NCI-H1105 treated with DMSO at 0.1 percent for 48 hours (cell line): ENCODE data around the gene ABHD14A.
"Not testable (repeated sequence)": the region's sequence is repeated elsewhere in the genome, so short reads cannot be mapped to it uniquely, and the experiment has no call there.

Experiments
- DNase-seq: peaks from one replicate; lab custom pipeline; 2025; lab: John Stamatoyannopoulos, UW

The ABHD14A gene

DNA sequence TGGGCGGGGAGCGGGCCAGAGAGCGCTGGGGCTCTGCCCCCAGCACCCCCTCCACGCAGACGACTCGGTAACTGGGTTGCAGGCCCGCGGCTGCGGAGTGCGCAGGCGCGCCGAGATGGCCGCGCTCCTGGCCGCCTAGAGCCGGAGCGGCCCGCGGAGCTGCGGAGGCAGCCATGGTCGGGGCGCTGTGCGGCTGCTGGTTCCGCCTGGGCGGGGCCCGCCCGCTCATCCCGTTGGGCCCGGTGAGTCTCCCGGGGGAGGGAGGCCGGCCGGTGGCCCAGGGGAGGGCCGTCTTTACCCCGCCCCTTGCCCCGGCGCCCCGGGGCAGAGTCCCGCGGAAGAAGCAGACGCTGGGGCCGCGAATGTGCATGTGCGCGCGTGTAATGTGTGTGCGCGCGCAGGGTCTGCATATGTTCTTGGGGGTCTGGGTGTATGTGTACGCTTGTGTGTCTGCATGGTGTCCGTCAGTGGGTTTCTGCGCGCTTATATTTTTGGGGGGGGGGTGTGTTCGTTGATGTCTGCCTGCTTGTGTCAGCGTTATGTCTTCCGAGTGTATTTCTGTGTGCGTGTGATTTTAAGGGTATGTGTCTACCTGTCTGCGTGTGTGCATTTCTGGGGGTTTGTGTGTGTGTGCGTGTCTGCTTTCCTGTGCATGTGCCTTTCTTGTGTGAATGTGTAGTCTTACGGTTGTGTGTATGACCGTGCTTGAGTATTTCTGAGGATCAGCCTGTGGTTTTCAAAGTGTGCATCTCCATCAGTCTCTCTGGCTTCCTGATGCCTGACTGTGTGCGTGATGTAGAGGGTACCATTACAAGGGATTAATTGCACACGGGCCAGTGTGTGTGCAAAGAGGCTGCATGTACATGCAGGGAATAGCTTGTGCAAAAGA is at the start of gene ABHD14A:
ABHD14A (plus strand) TSS at position 102 of the 889 bp plus-strand sequence; CDS start at position 174, 72 bp downstream.
- DNase-seq, result peak; percentile 38

DNA sequence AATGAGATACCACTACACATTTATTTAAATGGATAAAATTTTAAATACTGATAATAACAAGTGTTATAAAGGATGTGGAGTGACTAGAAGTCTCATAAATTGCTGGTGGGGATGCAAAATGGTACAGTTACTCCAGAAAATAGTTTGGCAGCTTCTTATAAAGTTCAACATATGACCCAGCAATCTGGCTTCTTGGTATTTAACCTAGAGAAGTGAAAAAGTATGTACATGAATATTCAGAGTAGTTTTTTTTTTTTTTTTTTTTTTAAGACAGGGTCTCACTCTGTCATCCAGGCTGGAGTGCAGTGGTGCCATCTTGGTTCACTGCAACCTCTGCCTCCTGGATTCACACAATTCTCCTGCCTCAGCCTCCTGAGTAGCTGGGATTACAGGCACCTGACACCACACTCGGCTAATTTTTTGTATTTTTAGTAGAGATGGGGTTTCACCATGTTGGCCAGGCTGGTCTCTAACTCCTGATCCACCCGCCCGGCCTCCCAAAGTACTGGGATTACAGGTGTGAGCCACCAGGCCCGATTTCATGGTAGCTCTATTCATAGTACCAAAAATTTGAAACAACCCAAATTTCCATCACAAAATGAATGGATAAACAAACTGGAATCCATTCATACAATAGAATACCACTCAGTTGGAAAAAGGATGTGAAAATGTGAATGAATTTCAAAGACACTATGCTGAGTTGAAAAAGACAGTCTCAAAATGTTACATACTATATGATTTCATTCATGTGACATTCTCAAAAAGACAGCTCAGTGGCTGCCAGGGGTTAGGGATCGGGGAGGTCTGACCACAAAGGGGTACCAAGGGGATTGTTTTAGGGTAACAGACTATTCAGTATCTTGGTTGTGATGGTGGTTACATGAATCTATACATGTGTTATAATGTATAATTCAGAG is 47.5 kb upstream of the ABHD14A start:
- no peak for DNase-seq

- DNase-seq, result no peak
Measured at GRCh38 chr3:51928438-51928837, 46.4 kb upstream of the ABHD14A start.

- DNase-seq, result not testable (repeated sequence)
Measured at GRCh38 chr3:51928981-51929380, 45.9 kb upstream of the ABHD14A start.

GRCh38 chr3:51929420-51930003 is 45.4 kb upstream of the ABHD14A start:
- no peak for DNase-seq

DNA sequence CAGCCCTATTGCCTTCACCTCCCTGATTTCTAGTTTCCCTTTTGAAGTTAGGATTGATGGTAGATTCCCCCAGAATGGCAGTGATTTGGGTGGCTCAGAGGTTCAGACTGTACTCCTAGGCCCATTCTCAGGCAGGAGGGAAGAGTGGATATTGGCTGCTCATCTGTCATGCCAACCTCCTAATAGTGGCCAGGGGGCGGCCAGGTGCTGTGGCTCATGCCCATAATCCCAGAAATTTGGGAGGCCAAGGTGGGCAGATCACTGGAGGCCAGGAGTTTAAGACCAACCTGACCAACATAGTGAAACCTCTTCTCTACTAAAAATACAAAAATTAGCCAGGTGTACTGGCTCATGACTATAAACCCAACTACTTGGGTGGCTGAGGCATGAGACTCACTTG is 44.4 kb upstream of the ABHD14A start:
- no peak for DNase-seq

GRCh38 chr3:51931756-51932155 is 43.1 kb upstream of the ABHD14A start:
- DNase-seq, result no peak

DNA sequence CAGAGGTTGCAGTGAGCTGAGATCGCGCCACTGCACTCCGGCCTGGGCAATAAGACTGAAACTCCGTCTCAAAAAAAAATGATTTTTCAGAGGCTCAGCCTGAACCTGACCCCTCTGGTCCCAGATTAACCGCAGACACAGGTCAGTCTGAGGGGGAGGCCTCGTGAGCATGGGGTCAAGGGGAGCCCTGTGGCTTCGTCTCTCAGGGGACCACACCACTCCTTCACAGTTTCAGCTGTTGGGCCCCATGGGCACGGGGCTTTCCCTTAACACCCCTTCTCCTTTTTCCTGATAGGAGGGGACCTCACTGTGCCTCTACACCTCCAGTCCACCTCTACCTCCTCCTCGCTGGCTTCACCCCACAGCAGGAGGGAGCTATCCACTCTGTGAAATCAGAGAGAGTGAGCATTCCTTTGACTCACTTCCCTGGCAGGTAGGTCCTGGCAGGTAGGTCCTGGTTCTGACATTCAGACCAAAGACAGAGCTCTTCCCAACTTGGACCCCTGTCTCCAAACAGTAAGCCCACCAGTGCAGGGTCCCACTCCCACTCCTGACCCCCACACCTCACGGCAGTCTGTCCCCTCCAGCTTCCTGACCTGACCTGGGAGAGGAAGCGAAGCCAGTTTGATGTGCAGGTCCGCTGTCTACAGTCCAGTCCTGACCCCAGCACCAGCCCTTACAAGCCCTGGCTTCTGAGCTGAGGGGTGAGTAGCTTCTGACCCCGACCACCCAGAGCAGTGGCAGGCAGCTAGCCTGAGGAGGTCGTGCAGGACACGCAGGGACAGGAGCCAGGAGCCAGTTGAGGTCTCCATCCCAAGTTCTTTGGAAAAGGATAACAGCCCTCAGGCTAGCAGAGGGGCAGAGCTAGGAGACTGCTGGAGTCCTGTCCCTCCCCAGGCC is 42.1 kb upstream of the ABHD14A start:
- no peak for DNase-seq

- no peak for DNase-seq
Measured at GRCh38 chr3:51933471-51934138, 41.3 kb upstream of the ABHD14A start.

- no peak for DNase-seq
Measured at GRCh38 chr3:51934139-51934850, 40.6 kb upstream of the ABHD14A start.

DNA sequence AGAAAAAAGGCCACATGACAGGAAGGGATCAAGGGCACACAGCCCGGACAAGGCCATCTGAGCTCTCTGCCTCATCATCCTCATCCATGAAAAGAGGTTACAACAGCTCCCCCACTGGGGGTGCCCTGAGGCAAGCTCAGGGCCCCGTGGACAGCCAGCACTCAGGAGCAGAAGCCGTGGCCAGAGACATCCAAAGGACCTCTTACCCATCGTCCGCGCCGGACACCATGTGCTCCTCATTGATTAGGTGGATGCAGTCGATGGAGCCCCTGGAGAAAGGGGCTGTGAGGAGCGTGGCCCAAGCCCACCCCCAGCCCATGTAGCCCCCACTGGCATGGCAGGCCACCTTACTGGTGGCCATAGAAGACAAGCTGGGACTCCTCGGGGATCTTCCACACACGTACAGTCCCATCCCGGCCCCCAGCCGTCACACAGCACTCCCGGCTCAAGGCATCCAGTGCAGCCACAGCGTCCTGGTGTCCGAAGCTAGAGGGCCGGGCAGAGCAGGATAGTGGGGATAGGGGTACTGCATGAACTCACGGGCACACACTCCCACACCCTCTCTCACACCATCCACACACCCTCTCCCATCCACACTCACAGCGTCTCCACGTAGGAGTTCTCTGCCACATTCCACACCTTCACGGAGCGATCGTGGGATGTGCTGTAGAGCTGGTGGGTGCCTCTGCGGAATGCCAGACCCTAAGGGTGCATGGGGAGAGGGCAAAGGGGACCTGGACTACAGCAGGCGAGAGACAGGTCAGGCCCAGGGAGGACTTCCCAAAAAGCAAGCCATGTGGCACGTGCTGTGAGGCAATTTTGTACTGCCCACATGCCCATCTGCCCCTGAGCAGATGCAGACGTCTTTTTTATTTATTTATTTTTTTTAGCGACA is 39.6 kb upstream of the ABHD14A start:
- no peak for DNase-seq

DNA sequence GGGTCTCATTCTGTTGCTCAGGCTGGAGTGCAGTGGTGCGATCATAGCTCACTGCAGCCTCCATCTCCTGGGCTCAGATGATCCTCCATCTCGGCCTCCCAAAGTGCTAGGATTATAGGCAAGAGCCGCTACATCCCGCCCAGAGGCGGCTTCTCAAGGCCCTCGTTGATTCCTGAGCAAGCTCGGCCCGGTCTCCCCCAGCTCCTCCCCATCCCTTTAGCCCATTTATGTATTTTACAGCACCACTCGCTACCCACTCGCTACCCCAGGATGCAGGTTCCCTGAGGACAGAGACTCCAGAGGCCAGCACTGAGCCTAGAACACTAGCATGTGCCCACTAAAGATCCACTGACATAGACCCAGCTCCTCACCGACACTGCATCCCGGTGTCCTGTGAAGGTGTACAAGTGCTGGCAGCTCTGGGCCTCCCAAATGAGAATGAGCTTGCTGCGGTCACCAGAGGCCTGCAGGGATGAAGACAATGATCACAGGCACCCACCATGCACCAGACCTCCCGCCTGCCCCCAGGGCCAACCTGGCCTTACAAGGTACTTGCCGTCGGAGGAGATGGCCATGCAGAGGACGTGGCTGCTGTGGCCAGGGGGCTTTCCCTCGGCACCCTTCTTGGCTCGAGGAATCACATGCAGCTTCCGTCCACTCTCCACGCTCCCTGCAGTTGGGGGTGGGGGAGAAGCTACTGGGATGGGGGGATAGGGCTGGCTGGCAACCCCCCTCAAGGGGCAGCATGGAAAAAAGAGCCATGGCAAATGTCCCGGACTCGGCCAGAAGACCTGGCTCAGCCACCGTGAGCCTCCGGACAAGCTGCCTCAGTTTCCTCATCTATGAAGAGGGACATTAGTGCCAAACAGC is 38.7 kb upstream of the ABHD14A start:
- DNase-seq, result no peak

DNA sequence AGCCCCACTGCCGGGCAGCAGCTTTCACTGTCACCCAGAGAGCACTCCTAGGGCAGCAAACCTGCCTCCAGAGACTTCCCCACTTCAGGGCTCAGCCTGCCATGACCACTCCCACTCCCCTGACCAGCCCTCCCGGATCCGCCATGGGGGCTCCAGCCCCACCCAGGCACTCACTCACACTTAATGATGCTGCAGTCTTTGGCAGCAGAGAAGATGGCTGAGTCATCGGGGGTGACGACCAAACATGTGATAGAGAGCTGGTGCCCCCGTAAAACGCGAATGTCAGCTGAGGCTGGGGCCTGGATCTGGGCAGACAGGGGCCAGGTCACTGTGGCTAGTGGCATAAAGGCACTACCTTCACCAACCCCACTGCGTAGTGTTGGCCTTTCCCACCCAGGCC is 37.9 kb upstream of the ABHD14A start:
- no peak for DNase-seq

DNA sequence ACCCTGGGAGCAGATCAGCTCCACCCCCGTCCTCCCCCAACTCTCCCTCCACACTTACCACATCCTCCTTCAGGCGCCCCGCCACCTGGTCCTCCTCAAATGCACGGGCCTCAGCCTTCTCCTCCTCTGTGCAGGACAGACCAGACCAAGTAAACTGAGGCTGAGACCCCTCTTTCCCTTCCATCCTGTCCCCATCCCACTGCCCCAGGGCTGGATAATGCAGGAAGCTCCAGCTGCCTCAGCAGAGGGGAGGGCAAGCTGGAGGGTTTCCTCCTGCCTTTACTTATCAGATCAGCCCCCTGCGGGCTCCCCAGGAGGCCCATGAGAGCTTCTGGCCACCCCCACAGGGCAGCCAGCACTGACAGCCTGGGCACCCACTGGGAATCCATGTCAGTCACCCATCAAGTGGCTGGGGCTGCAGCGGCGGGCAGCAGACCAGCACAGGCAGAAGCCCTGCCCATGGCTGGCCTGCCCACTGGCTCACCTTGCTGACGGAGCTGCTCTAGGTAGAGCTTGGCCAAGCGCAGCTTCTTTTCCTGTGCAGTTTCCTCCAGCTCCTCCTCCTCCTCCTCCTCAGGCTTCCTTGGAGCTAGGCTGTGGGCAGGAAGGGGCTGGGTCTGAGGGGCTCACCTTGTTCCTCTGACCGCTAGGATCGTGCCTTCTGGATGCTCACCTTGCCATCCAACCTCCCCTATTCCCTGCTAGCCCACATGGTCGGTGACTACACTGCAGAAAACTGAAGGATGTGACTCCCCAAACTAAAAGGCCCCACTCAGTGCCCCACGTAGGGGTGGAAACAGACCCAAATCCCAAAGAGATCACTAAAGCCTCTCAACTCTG is 37.0 kb upstream of the ABHD14A start:
- DNase-seq, result no peak

GRCh38 chr3:51938780-51939425 is 36.0 kb upstream of the ABHD14A start:
- DNase-seq, result no peak

DNA sequence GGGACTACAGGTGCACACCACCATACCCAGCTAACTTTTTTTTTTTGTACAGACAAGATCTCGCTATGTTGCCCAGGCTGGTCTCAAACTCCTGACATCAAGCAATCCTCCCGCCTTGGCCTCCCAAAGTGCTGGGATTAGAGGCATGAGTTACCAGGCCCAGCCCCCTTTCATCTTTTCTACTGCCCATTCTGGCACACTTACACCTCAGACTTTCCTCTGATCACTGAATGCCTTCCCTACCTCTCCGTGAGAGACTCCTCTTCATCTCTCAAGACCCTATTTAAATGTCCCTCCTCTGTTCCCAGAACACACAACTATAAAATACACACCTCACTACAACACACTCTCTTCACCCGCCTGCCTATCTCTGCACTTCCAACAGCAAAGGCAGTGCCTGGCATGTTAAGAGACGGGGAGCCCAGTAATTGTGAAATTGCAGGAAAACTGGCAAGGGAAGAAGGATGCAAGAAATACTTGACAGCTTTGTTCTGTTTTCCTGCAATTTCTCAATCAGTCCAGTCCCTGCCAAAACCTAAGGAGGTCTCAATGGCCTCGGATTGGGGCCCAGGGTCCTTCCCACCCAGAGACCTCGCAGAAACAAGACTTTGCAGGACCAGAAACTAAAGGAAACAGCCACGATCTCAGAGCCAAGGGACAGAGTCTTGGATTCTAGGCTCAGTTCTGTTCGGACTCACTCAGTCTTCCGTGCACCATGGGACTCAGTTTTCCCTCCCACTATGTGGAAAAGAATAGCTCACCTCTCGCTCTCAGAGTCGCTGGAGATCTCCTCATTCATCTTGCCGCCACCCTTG is 34.0 kb upstream of the ABHD14A start:
- no peak for DNase-seq
